GM12873 (cell line): ENCODE results near the gene HSD17B1.

Source experiments
- TF ChIP-seq, protein P1 (sequence below): IDR thresholded peaks from 2 replicates; pipeline ENCODE4 v1.5.1; 2012; ENCODE audit warnings: low read depth, mild to moderate bottlenecking, moderate library complexity, low read length, control low read depth; ENCODE audit not compliant: insufficient read depth; ENCODE audit errors: missing control alignments

HSD17B1 gene

DNA sequence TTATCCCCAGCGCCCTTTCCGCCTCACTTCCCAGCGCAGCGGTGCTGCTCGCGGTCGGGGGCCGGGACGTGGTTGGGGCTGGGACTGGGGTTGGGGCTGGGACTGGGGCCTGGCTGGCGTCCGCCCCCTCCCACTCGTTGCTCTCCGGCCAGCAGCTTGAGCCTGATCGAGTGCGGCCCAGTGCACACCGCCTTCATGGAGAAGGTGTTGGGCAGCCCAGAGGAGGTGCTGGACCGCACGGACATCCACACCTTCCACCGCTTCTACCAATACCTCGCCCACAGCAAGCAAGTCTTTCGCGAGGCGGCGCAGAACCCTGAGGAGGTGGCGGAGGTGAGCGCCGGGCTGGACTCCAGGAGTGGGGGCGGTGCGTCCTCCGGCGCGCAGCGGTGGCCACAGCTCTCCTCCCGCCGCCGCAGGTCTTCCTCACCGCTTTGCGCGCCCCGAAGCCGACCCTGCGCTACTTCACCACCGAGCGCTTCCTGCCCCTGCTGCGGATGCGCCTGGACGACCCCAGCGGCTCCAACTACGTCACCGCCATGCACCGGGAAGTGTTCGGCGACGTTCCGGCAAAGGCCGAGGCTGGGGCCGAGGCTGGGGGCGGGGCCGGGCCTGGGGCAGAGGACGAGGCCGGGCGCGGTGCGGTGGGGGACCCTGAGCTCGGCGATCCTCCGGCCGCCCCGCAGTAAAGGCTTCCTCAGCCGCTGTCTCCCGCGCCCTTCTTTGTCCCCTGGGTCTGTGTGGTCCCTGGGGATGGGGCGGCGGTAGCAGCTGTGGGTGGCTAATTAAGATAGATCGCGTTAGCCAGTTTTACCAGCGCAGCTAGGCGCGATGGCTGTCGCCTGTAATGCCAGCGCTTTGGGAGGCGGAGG is 1.8 kb downstream of the HSD17B1 start:
- TF ChIP-seq, protein P1, sequence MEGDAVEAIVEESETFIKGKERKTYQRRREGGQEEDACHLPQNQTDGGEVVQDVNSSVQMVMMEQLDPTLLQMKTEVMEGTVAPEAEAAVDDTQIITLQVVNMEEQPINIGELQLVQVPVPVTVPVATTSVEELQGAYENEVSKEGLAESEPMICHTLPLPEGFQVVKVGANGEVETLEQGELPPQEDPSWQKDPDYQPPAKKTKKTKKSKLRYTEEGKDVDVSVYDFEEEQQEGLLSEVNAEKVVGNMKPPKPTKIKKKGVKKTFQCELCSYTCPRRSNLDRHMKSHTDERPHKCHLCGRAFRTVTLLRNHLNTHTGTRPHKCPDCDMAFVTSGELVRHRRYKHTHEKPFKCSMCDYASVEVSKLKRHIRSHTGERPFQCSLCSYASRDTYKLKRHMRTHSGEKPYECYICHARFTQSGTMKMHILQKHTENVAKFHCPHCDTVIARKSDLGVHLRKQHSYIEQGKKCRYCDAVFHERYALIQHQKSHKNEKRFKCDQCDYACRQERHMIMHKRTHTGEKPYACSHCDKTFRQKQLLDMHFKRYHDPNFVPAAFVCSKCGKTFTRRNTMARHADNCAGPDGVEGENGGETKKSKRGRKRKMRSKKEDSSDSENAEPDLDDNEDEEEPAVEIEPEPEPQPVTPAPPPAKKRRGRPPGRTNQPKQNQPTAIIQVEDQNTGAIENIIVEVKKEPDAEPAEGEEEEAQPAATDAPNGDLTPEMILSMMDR: no peak

DNA sequence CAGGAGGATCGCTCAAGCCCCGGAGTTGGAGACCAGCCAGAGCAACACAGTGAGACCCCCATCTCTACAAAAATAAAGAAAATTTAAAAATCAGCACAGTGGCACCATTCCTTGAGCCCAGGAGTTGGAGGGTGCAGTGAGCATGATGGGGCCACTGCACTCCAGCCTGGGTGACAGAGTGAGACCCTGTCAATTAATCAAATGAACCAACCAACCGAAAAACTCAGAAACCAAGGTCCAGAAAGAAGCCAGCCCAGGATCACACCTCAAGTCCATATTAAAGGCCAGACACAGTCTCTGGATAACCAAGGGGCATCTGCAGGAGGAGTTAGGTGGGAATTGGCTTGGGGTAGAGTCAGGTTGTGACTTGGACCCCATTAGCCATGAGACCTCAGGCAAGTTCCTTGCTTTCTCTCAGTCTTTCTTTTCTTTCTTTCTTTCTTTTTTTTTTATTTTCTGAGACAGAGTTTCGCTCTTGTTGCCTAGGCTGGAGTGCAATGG is 2.4 kb downstream of the HSD17B1 start:
- TF ChIP-seq, protein P1: no peak

DNA sequence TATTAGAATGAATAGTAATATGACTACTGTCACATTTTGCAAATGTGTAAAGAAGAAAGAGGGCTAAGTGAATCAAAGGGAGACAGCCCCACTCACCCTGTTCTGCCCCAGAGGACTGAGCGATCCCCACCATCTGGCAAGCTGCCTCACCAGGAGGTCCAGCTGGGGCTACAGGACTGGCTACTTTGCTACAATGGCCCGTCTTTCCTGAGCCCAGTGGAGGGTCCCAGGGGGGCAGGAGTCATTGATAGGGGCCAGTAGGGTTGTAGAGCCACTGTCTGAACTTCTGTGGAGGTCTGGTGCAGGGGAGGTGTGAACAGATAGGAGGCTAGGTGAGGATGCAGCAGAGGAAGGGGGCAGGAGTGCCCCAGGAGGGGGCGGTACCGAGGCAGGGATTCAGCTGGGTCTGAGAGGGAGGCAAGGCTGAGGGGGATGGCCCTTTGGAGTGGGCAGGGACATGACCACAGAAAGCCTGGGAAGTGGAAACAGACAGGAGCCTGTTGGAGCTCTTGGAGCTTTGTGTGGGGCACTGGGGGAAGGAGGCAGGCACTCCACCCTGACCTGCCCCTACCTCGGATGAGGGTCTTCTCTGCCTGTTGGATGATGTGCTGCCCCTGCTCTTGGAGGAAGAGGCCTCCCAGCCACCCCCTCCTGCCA is 3.4 kb downstream of the HSD17B1 start:
- TF ChIP-seq, protein P1: peak; percentile 32

DNA sequence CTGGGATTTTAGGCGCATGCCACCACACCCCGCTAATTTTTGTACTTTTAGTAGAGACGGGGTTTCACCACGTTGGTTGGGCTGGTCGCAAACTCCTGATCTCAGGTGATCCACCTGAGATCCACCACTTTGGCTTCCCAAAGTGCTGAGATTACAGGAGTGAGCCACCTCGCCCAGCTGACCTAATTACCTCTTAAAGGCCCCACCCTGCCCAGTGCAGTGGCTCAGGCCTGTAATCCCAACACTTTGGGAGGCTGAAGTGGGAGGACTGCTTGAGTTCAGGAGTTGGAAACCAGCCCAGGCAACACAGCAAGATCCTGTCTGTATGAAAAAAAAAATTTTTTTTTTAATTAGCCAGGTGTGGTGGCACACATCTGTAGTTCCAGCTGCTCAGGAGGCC is 6.4 kb downstream of the HSD17B1 start:
- TF ChIP-seq, protein P1: no peak

DNA sequence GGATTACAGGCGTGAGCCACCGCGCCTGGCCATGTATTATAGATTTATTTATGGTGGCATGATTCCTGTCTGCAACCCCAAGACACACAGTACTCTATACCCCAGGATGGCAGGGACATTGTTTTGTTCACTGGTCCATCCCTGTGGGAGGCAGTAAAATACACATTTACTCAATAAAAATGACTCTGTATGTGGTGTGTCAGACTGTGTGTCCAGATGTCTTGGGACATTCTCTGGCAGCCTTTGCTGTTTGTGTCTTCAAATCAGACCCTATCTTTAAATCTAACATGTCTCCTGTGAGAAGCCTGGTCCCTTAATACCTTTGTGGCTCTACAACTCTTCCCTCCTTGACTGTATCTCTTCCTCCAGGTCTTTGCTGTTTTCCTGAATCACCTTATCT is 7.5 kb downstream of the HSD17B1 start:
- TF ChIP-seq, protein P1: no peak

DNA sequence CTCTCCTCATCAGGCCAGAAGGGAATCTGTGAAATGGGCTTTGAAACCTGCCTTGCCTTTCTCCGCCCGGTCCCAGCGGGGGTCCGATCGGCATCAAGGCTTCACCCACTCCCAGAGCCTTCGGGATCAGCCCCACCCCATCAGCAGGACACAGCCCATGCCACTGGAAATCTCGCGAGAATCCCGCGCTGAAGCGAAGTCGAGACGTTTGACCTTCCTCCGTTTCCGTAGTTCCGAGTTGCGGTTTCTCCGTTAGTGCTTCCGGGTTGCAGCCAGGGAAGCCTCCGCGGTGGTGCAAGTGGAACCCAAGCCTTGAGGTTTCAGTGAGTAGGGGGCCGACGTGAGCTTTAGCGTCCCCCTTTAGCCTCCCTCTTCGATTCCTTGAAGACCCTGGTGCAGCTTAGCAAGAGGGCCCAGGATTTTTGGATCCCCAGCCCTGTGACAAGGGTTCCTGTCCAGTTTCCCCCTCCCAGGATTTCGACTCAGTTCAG is 9.2 kb downstream of the HSD17B1 start, which contains the start of gene COASY:
Gene COASY (plus strand): TSS at position 252 of the 491 bp plus-strand sequence. CDS start 475 bp downstream, outside the sequence.
- TF ChIP-seq, protein P1: no peak
